ENCODE measurements around the gene EIF4E3. TPM values are rescaled to one million over a fixed set of nuclear protein-coding genes. Genes with fewer than 3 reads are reported as not detected.

EIF4E3 gene
- total RNA-seq, 2 experiments from 2014 or later = 83.9 to 90.4 TPM

DNA sequence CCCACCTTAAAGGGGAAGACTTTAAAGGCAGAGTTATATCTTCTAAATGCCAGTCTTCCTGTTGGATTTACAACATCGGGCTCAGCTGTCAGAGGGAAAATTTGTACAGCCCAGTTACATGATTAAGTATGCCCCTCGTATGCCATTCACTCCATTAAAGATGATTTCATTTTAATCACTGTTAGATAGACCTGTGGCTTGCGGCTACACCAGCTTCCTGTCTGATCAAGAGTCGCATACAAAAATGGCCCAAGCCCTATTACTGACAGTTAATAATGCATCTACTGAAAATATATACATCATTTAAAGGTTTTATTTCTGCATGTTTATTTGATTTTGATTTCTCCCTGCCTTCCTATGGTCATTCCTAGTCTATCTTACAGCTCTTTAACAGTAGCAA, 7.1 kb downstream of the EIF4E3 start:
- Mint-ChIP-seq H3K9me3 (no peaks in the 10 kb centered on the region), H3K36me3 (ENCODE audit: low read depth) (peaks cover 59% of the 10 kb centered on the region), H3K4me1 (peaks cover 80% of the 10 kb centered on the region), H3K4me3 (peak overlapping the region; percentile 7), H3K27ac (no peak overlapping the region), H3K27me3 (no peaks in the 10 kb centered on the region)
- peak; percentile 35 for DNase-seq
- ChIA-PET CTCF (interaction anchor here (0.7 kb wide), 1 partner anchor 11 kb away, joined by 3 read pairs; no protein-coding TSS in a partner anchor), POLR2A (no interaction called here)

DNA sequence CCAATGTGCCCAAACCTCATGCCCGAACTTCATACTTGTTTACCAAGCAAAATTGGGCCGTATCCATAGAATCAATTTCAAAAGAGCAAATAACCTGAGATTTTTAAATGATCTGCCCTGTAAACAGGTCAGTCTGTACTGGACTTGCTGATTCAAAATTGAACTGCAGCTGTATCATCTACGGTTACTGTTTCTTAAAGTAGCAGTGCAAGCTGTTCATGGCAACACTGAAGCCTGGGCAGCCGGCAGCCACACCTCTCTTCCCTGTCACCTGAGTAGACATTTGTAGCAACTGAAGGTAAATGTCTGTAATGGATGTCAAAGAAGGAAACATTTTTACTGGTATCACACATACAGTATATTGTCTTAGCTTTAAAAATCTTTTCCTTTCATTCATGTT, 10.6 kb downstream of the EIF4E3 start:
- Mint-ChIP-seq H3K27ac (no peak overlapping the region), H3K9me3 (no peaks in the 10 kb centered on the region), H3K4me1 (peaks cover 80% of the 10 kb centered on the region), H3K36me3 (ENCODE audit: low read depth) (peaks cover 45% of the 10 kb centered on the region), H3K4me3 (no peak overlapping the region), H3K27me3 (no peaks in the 10 kb centered on the region)
- DNase-seq = no peak
- CTCF ChIA-PET = no interaction called here
- POLR2A ChIA-PET = no interaction called here

DNA sequence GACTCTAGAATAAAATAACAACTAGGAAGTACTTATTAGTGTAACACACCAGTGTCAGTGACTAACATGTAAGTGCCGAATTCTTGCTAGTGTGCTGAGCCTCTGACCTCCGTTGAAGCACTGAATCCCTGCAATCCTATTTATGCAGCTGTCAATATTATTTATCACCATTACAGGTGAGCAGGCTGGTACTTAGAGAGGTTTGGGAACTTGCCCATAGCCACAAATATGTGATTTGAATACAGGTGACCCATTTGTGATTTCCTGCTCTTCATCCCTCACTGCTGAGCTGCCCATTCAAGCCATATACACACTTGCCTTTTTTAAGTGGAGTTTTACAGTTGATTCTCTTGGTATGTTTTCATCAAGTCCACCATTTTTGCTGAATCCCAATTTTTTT, 12.2 kb downstream of the EIF4E3 start:
- POLR2A ChIA-PET = no interaction called here
- CTCF ChIA-PET = interaction anchor here (0.7 to 1.1 kb wide), 2 partner anchors 17 to 361 kb away, joined by 3 to 5 read pairs; no protein-coding TSS in a partner anchor
- H3K27me3 Mint-ChIP-seq = no peaks in the 10 kb centered on the region
- peaks cover 41% of the 10 kb centered on the region for H3K36me3 Mint-ChIP-seq (ENCODE audit: low read depth)
- H3K4me1 Mint-ChIP-seq = peaks cover 80% of the 10 kb centered on the region
- no peak overlapping the region for H3K4me3 Mint-ChIP-seq
- no peak overlapping the region for H3K27ac Mint-ChIP-seq
- DNase-seq = no peak
- H3K9me3 Mint-ChIP-seq = no peaks in the 10 kb centered on the region

DNA sequence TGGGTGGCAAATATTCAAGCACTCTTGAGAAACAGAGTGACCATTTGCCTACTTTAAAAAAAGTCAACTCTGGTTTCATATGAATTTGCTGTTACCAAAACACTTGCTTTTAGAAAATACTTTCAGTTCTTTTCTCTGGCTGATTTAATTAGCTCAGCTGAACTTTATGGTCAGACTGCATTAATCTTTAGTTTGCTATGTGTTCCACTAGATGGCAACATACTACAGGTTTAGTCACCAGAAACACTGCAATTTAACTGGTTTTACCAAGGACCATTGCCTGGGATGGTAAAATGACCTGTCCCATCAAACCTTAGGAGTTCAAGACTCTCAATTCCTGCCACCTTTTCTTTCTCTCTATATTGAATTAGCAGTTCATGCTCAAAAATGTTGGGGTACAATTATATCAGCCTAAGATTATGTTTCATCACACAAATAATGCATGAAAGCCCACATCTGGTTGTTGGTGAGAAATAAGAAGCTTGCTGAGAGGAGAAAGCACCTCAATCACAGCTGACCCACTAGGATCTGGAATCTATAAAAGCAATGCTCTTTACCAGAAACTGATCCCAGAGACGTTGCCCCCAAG, 14.2 kb downstream of the EIF4E3 start:
- H3K36me3 Mint-ChIP-seq (ENCODE audit: low read depth) = peaks cover 41% of the 10 kb centered on the region
- no peaks in the 10 kb centered on the region for H3K9me3 Mint-ChIP-seq
- CTCF ChIA-PET = interaction anchor here (0.7 to 1.8 kb wide), 7 partner anchors 9 to 305 kb away, joined by 3 to 7 read pairs (median 3); no protein-coding TSS in a partner anchor
- H3K27ac Mint-ChIP-seq = peak overlapping the region; percentile 66
- POLR2A ChIA-PET = interaction anchor here (0.6 kb wide), 2 partner anchors 8 to 977 kb away, joined by 4 read pairs; no protein-coding TSS in a partner anchor
- no peak for DNase-seq
- H3K27me3 Mint-ChIP-seq = no peaks in the 10 kb centered on the region
- H3K4me3 Mint-ChIP-seq = no peak overlapping the region
- H3K4me1 Mint-ChIP-seq = peaks cover 79% of the 10 kb centered on the region

DNA sequence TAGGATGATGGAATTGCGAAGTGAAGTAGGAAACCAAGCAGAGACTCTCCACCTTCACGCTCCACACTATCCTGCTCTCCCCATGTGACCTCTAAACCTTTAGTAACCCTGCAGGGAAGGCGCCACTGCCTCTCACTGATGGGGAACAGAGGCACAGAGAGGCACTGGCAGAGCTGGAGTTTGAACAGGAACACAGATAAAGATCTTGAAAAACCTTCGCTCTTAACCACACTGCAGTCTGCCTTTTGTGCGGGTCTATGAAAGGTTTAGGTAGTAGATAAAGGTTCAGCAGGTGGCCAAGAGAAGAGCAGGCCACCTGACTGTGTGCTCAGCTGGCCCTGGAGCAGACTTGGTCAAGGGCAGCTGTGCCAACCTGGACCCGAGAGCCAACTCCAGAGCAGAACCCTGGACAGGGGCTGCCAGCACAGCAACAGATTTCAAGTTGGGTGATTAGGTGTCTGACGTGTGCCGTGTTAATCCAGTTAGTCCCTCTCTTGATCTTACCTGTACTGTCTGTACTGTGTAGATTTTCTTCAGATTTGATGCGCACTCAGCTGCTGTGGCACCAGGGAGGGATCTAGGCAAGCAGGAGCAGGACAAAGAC, 15.2 kb downstream of the EIF4E3 start:
- ChIA-PET CTCF (interaction anchor here (1.6 to 1.8 kb wide), 2 partner anchors 16 to 20 kb away, joined by 4 to 7 read pairs; no protein-coding TSS in a partner anchor), POLR2A (no interaction called here)
- H3K27ac Mint-ChIP-seq = peak overlapping the region; percentile 55
- no peaks in the 10 kb centered on the region for H3K27me3 Mint-ChIP-seq
- H3K36me3 Mint-ChIP-seq (ENCODE audit: low read depth) = peaks cover 51% of the 10 kb centered on the region
- H3K4me1 Mint-ChIP-seq = peaks cover 86% of the 10 kb centered on the region
- no peak for DNase-seq
- H3K4me3 Mint-ChIP-seq = peak overlapping the region; percentile 12
- H3K9me3 Mint-ChIP-seq = no peaks in the 10 kb centered on the region

DNA sequence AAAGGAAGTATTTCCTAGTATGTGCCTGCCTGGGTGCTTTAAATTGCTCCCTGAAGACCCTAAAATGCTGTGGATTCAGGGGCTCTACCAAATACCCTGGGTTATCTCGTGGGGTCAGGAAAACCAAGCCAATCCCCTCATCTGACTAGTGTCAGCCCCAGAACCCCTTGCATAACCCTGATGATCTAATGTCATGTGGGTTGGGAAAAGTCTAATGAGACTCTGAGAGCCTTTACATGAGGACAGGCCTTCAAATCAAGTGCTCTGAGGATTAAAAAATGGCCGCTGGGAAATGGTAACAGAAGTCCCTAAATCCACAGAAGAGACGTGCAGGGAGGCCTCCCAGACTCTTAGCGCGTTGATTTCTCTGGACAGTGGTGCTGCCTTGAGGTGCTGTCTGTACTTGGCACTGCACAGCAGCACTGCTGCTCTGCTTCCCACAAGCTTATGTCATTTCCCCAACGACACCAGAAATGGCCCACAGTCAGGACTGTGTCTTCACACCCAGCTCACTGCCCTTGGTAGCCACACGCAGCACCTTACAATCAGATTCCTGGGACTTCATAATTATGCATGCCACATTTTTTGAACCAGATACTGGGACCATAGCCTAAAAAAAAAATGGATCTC, 16.6 kb downstream of the EIF4E3 start:
- ChIA-PET CTCF (interaction anchor here (0.7 to 1.6 kb wide), 2 partner anchors 22 to 64 kb away, joined by 3 to 4 read pairs; no protein-coding TSS in a partner anchor), POLR2A (no interaction called here)
- no peak overlapping the region for H3K4me3 Mint-ChIP-seq
- H3K27me3 Mint-ChIP-seq = no peaks in the 10 kb centered on the region
- no peak for DNase-seq
- H3K27ac Mint-ChIP-seq = no peak overlapping the region
- H3K9me3 Mint-ChIP-seq = no peaks in the 10 kb centered on the region
- H3K36me3 Mint-ChIP-seq (ENCODE audit: low read depth) = peaks cover 64% of the 10 kb centered on the region
- peaks cover 89% of the 10 kb centered on the region for H3K4me1 Mint-ChIP-seq

DNA sequence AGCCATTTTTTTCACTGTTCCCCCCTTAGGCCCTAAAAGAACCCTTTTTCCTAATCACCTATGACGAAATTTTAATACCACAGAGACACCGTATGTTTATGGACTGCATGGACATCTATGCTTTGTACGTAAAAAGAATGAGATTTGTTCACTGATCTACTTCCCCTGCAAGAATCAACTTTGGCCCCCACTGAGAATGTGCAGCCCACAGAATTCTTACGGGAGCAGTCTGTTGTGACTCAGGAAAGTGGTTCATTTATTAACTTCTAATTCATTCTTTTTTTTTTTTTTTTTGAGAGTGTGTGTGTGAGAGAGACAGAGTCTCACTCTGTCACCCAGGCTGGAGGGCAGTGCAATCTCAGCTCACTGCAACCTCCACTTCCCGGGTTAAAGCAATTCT, 17.6 kb downstream of the EIF4E3 start:
- H3K4me1 Mint-ChIP-seq = peaks cover 91% of the 10 kb centered on the region
- CTCF ChIA-PET = no interaction called here
- DNase-seq = no peak
- no peak overlapping the region for H3K4me3 Mint-ChIP-seq
- H3K27ac Mint-ChIP-seq = no peak overlapping the region
- H3K36me3 Mint-ChIP-seq (ENCODE audit: low read depth) = peaks cover 66% of the 10 kb centered on the region
- H3K27me3 Mint-ChIP-seq = no peaks in the 10 kb centered on the region
- H3K9me3 Mint-ChIP-seq = no peaks in the 10 kb centered on the region
- POLR2A ChIA-PET = no interaction called here

DNA sequence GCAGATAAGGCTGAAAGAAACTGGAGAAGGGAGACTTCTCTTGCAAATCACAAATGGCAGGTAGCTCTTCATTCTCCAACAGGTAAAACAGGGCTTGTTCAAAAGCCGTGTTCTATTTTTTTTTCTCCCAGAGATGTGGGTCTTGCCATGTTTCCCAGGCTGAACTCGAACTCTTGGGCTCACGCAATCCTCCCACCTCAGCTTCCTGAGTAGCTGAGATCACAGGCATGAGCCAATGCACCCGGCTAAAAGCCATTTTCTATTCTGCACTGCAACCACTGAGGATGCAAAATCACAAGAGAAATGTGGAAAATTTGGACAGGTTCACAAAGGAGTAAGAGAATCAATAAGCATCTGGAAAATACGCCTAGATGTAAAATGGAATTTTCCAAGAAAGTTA, 19.5 kb downstream of the EIF4E3 start:
- POLR2A ChIA-PET = no interaction called here

DNA sequence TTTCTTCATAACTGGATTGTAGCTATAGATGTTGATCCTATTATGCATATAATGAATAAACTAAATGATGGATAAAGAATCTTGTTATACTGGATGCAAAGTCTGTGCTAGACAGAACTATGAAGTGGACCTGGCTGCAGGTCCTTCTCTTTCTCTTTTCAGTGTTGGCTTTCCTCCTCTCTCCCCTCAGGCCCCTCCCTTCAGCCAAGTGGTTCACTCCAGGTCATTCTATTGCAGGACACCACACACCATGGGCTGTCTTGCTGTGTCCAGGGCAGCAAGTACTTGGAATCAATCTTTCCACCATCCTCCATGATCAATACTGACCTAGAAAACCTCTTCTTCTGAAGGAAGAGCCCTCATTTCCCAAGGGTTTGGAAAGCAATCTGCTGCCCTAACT, 20.3 kb downstream of the EIF4E3 start:
- ChIA-PET POLR2A (no interaction called here), CTCF (interaction anchor here (0.8 kb wide), 1 partner anchor 19 kb away, joined by 3 read pairs; no protein-coding TSS in a partner anchor)
- Mint-ChIP-seq H3K4me3 (no peak overlapping the region), H3K36me3 (ENCODE audit: low read depth) (peaks cover 80% of the 10 kb centered on the region), H3K4me1 (peaks cover 86% of the 10 kb centered on the region), H3K9me3 (no peaks in the 10 kb centered on the region), H3K27ac (no peak overlapping the region), H3K27me3 (no peaks in the 10 kb centered on the region)
- DNase-seq = no peak

More for the DNA sequence above, 19.5 kb downstream of the EIF4E3 start:
- no peak for DNase-seq
- no peak overlapping the region for H3K4me3 Mint-ChIP-seq
- peaks cover 81% of the 10 kb centered on the region for H3K36me3 Mint-ChIP-seq (ENCODE audit: low read depth)
- no peaks in the 10 kb centered on the region for H3K27me3 Mint-ChIP-seq
- CTCF ChIA-PET = no interaction called here
- H3K9me3 Mint-ChIP-seq = no peaks in the 10 kb centered on the region
- no peak overlapping the region for H3K27ac Mint-ChIP-seq
- H3K4me1 Mint-ChIP-seq = peaks cover 91% of the 10 kb centered on the region

DNA sequence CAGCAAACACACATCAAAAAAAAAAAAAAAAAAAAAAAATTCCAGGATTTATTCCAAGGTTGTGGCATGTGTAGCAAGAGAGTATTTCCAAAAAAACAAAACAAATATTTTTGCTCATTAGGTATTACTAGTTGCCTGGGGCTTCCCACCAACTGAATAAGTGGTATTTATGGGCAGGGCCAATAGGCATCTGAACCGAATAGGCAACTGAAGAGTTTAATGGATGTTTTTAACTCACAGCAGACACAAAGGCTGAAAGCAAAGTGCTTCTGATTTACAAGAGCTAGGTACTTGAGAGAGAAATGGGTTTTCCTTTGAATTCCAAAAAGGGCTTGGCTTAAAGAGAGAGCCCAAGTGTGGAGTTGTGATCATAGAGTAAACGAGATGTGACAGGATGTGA, 21.4 kb downstream of the EIF4E3 start:
- no peak overlapping the region for H3K4me3 Mint-ChIP-seq
- CTCF ChIA-PET = no interaction called here
- peaks cover 78% of the 10 kb centered on the region for H3K36me3 Mint-ChIP-seq (ENCODE audit: low read depth)

DNA sequence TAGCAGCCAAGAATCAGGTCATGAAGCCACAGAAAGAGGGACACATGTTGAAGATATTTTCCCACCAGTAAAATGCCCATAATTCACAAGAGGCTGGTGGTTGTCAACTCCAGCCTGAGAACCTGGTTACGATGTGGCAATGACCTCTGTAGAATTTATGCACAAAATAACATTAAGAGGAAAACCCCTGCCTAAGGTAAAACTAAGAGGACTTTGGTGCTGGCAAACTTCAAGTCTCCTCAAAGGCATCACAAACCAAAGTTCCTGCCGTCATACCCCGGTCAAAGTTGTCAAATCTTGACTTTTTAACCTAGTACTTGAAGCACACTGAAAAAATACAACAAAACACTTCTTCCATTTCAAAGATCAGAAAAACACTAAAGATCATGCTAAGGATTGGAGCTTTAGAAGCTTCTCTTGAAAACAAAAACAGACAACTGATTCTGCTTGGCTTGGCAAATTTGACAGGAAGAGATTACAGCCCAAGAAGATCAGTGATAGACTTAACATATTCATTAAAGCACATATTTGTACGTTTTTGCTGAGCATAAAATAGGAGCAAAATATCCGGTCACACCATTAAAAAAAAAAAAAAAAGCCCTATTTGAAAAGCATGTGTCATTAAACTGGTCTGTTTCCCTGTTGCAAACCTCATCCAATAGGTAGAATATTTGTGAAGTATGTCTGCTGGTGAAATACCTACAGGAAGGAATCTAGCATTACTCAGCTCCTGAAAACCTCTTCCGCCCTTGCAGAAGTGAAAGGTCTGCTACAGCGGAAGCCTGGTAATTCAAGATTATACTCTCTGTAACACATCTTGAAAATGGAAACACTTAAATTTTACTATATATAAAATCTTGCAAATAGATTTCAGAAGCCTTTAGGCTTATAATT, 22.8 kb downstream of the EIF4E3 start:
- peak overlapping the region; percentile 90 for H3K27ac Mint-ChIP-seq
- CTCF ChIA-PET = interaction anchor here (0.7 to 1.4 kb wide), 3 partner anchors 21 to 395 kb away, joined by 3 read pairs; no protein-coding TSS in a partner anchor
- H3K4me1 Mint-ChIP-seq = peaks cover 63% of the 10 kb centered on the region
- peak; percentile 60 for DNase-seq
- peaks cover 82% of the 10 kb centered on the region for H3K36me3 Mint-ChIP-seq (ENCODE audit: low read depth)
- POLR2A ChIA-PET = interaction anchor here (0.5 to 0.6 kb wide), 2 partner anchors 470 to 1303 kb away, joined by 3 to 7 read pairs; no protein-coding TSS in a partner anchor
- no peaks in the 10 kb centered on the region for H3K27me3 Mint-ChIP-seq
- no peaks in the 10 kb centered on the region for H3K9me3 Mint-ChIP-seq
- H3K4me3 Mint-ChIP-seq = peak overlapping the region; percentile 51

More for the DNA sequence above, 21.4 kb downstream of the EIF4E3 start:
- H3K27ac Mint-ChIP-seq = peak overlapping the region; percentile 90
- DNase-seq = no peak
- POLR2A ChIA-PET = no interaction called here
- H3K9me3 Mint-ChIP-seq = no peaks in the 10 kb centered on the region
- no peaks in the 10 kb centered on the region for H3K27me3 Mint-ChIP-seq
- peaks cover 75% of the 10 kb centered on the region for H3K4me1 Mint-ChIP-seq

DNA sequence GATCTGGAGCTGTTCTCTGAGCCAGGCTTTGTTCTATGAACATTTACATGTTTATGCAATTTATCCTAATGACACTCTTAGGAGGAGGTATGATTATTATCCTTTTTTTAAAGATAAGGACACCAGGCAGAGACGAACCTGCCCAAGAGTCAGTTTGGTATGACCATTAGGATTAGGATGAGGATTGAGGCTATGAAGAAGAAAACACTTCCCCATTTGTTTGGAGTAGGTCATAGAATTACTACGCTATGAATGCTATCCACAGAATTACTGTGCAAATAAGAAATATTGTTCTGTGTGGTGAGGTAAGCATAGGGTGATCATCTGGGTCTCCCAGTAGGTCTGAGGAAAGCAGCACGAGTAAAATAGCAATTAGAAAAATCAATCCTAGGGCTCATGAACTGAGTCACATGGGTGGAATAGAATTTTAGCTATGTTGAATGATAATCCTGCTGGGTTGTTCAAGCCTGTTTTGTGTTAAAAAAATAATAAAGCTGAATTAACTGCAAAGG, 23.9 kb downstream of the EIF4E3 start:
- Mint-ChIP-seq H3K4me3 (no peak overlapping the region), H3K27me3 (no peaks in the 10 kb centered on the region), H3K36me3 (ENCODE audit: low read depth) (peaks cover 77% of the 10 kb centered on the region), H3K27ac (peak overlapping the region; percentile 90), H3K9me3 (no peaks in the 10 kb centered on the region), H3K4me1 (peaks cover 56% of the 10 kb centered on the region)
- POLR2A ChIA-PET = no interaction called here
- no peak for DNase-seq
- CTCF ChIA-PET = interaction anchor here (0.9 to 1.4 kb wide), 2 partner anchors 22 to 86 kb away, joined by 3 read pairs; no protein-coding TSS in a partner anchor

Measured in activated CD4-positive, alpha-beta T cell treated with anti-CD3 and anti-CD28 coated beads, Interleukin-2, amount 10 ng/mL, durations not matched to agents 7 days and 5 days (primary cell).